Measurements from ENCODE around the gene PDLIM3. TPM values are rescaled to one million over a fixed set of nuclear protein-coding genes. Genes with fewer than 3 reads are reported as not detected.

Gene PDLIM3
- polyA plus RNA-seq, 1 experiment, result 0.05 TPM

- ChIA-PET POLR2A (no interaction called here), CTCF (no interaction called here)
- H3K36me3 ChIP-seq (ENCODE audit: control insufficient read depth, insufficient read depth, low read length), result no peaks in the 10 kb centered on the region
- TF ChIP-seq CTCF (IDR thresholded peaks at IDR 0.05; ENCODE audit: insufficient read depth, low read depth, low read length), result no peak
- H3K27me3 ChIP-seq (ENCODE audit: control insufficient read depth, insufficient read depth, low read length), result peaks cover 4% of the 10 kb centered on the region; the same call in 1 of the 2 replicates
- no peak overlapping the region for H3K4me3 ChIP-seq (ENCODE audit: low read depth, low read length)
- no peak for DNase-seq (ENCODE audit: low read depth)
Observed at GRCh38 chr4:185542626-185543315, 7.5 kb upstream of the PDLIM3 start.

GRCh38 chr4:185541251-185541727 is 6.0 kb upstream of the PDLIM3 start:
- Histone ChIP-seq H3K36me3 (ENCODE audit: control insufficient read depth, insufficient read depth, low read length) (no peaks in the 10 kb centered on the region), H3K4me3 (ENCODE audit: low read depth, low read length) (no peak overlapping the region), H3K27me3 (ENCODE audit: control insufficient read depth, insufficient read depth, low read length) (peaks cover 6% of the 10 kb centered on the region; the same call in 1 of the 2 replicates)
- ChIA-PET POLR2A (no interaction called here), CTCF (no interaction called here)
- no peak for DNase-seq (ENCODE audit: low read depth)
- TF ChIP-seq CTCF (IDR thresholded peaks at IDR 0.05; ENCODE audit: insufficient read depth, low read depth, low read length), result no peak

GRCh38 chr4:185540487-185541120 is 5.3 kb upstream of the PDLIM3 start:
- ChIA-PET CTCF (interaction anchor here (0.7 kb wide), 1 partner anchor 62 kb away, joined by 3 read pairs; no protein-coding TSS in a partner anchor), POLR2A (no interaction called here)
- no peaks in the 10 kb centered on the region for H3K36me3 ChIP-seq (ENCODE audit: control insufficient read depth, insufficient read depth, low read length)
- H3K27me3 ChIP-seq (ENCODE audit: control insufficient read depth, insufficient read depth, low read length), result peaks cover 7% of the 10 kb centered on the region
- DNase-seq (ENCODE audit: low read depth), result no peak
- H3K4me3 ChIP-seq (ENCODE audit: low read depth, low read length), result no peak overlapping the region
- no peak for TF ChIP-seq CTCF (IDR thresholded peaks at IDR 0.05; ENCODE audit: insufficient read depth, low read depth, low read length)

- no peak for TF ChIP-seq CTCF (IDR thresholded peaks at IDR 0.05; ENCODE audit: insufficient read depth, low read depth, low read length)
- H3K36me3 ChIP-seq (ENCODE audit: control insufficient read depth, insufficient read depth, low read length), result no peaks in the 10 kb centered on the region
- no peak overlapping the region for H3K4me3 ChIP-seq (ENCODE audit: low read depth, low read length)
- CTCF ChIA-PET, result interaction anchor here (0.7 kb wide), 1 partner anchor 62 kb away, joined by 3 read pairs; no protein-coding TSS in a partner anchor
- peaks cover 9% of the 10 kb centered on the region for H3K27me3 ChIP-seq (ENCODE audit: control insufficient read depth, insufficient read depth, low read length)
- no peak for DNase-seq (ENCODE audit: low read depth)
- POLR2A ChIA-PET, result no interaction called here
Observed at GRCh38 chr4:185540040-185540439, 4.7 kb upstream of the PDLIM3 start.

GRCh38 chr4:185538806-185539205 is 3.5 kb upstream of the PDLIM3 start:
- POLR2A ChIA-PET, result no interaction called here
- no peak for DNase-seq (ENCODE audit: low read depth)
- CTCF ChIA-PET, result no interaction called here
- Histone ChIP-seq H3K36me3 (ENCODE audit: control insufficient read depth, insufficient read depth, low read length) (no peaks in the 10 kb centered on the region), H3K27me3 (ENCODE audit: control insufficient read depth, insufficient read depth, low read length) (peaks cover 9% of the 10 kb centered on the region), H3K4me3 (ENCODE audit: low read depth, low read length) (no peak overlapping the region)
- TF ChIP-seq CTCF (IDR thresholded peaks at IDR 0.05; ENCODE audit: insufficient read depth, low read depth, low read length), result no peak
